Esophagus mucosa (tissue), 1 donor: ENCODE data around the gene FAM20C. TPM values are rescaled to one million over a fixed set of nuclear protein-coding genes. Genes with fewer than 3 reads are reported as not detected.

Source experiments
- ATAC-seq: fragments of 200-7000 bp; cut with Tn5 transposase; one replicate; pipeline ENCODE4 v1.9.1; 2020
- total RNA-seq: library from RNA; stranded (reverse); gene quantifications from one replicate; pipeline ENCODE4 v1.2.4, GENCODE V29; 2023
- donor health status: DM: yes; HTN: yes; CAD: no.

Gene FAM20C
- total RNA-seq, 1 donor from 2014 or later = 12.6 TPM

GRCh38 chr7:245574-246295 is 53.4 kb downstream of the FAM20C start:
- ATAC-seq = no peak

GRCh38 chr7:246451-246850 is 54.1 kb downstream of the FAM20C start:
- no peak for ATAC-seq

GRCh38 chr7:247181-247580 is 54.8 kb downstream of the FAM20C start:
- ATAC-seq = no peak

GRCh38 chr7:247636-248035 is 55.3 kb downstream of the FAM20C start:
- no peak for ATAC-seq

- ATAC-seq = no peak
These were observed 56.5 kb downstream of the FAM20C start for GRCh38 chr7:248732-249435.

- ATAC-seq = no peak
These were observed 57.6 kb downstream of the FAM20C start for GRCh38 chr7:249989-250388.

- ATAC-seq = no peak
These were observed 58.2 kb downstream of the FAM20C start for GRCh38 chr7:250523-250922.

GRCh38 chr7:251005-251404 is 58.6 kb downstream of the FAM20C start:
- ATAC-seq = no peak

- ATAC-seq = no peak
These were observed 59.2 kb downstream of the FAM20C start for GRCh38 chr7:251446-252175.

- no peak for ATAC-seq
These were observed 60.0 kb downstream of the FAM20C start for GRCh38 chr7:252216-252965.

GRCh38 chr7:252981-253380 is 60.6 kb downstream of the FAM20C start:
- no peak for ATAC-seq

GRCh38 chr7:253581-254336 is 61.4 kb downstream of the FAM20C start:
- ATAC-seq = no peak

- ATAC-seq = no peak
These were observed 62.1 kb downstream of the FAM20C start for GRCh38 chr7:254337-255037.

GRCh38 chr7:255038-255435 is 62.7 kb downstream of the FAM20C start:
- no peak for ATAC-seq

- ATAC-seq = no peak
These were observed 63.5 kb downstream of the FAM20C start for GRCh38 chr7:255721-256361.

GRCh38 chr7:256461-256940 is 64.1 kb downstream of the FAM20C start:
- no peak for ATAC-seq

- no peak for ATAC-seq
These were observed 64.7 kb downstream of the FAM20C start for GRCh38 chr7:256981-257646.

GRCh38 chr7:257647-257992 is 65.2 kb downstream of the FAM20C start:
- no peak for ATAC-seq

- no peak for ATAC-seq
These were observed 66.3 kb downstream of the FAM20C start for GRCh38 chr7:258476-259190.

- ATAC-seq = no peak
These were observed 66.8 kb downstream of the FAM20C start for GRCh38 chr7:259191-259505.
